ENCODE measurements around the gene SPATC1L.

- TF ChIP-seq GATA2 (IDR thresholded peaks at IDR 0.05; ENCODE audit: low read depth, low read length): no peak
- no peak for TF ChIP-seq GATA3 (IDR thresholded peaks at IDR 0.05; ENCODE audit: low read depth, low read length)
These were observed 36.6 kb upstream of the SPATC1L start for GRCh38 chr21:46220847-46221246.
